ENCODE results near the gene CDK14. TPM values are rescaled to one million over a fixed set of nuclear protein-coding genes. Genes with fewer than 3 reads are reported as not detected.
A peak's percentile ranks its signal among the peaks of the same experiment; 100 is the strongest.

CDK14 gene
- total and polyA plus RNA-seq, 2 donors (not counting 1 experiment from before 2014, with no cell fraction given): 42.1 to 167 TPM

- no peaks in the 10 kb centered on the region for H3K36me3 ChIP-seq (replicated peaks in 1 of 2; ENCODE audit: control extremely low read depth in 1 of 2, control insufficient read depth in 1 of 2, extremely low read depth in 1 of 2, insufficient read depth in 2 of 2, low read length in 1 of 2)
- peaks cover 5% of the 10 kb centered on the region for H3K4me1 Mint-ChIP-seq
- no peaks in the 10 kb centered on the region for H3K27me3 Mint-ChIP-seq
- CTCF ChIA-PET: no interaction called here
- H3K4me1 ChIP-seq (ENCODE audit: control insufficient read depth in 2 of 2, insufficient read depth in 2 of 2, low read length in 2 of 2): no peaks in the 10 kb centered on the region
- no peaks in the 10 kb centered on the region for H3K9me3 Mint-ChIP-seq (ENCODE audit: insufficient read depth)
- POLR2A ChIA-PET: no interaction called here
- H3K27ac Mint-ChIP-seq: no peak overlapping the region
- H2AFZ ChIP-seq (ENCODE audit: insufficient read depth, low read depth, low read length, poor library complexity, severe bottlenecking): no peak overlapping the region
- no peak overlapping the region for H3K4me3 ChIP-seq (ENCODE audit: control extremely low read depth in 1 of 5, extremely low read depth in 1 of 5, insufficient read depth in 1 of 5, low read depth in 2 of 5, low read length in 4 of 5)
- no peak for TF ChIP-seq EZH2 (IDR thresholded peaks at IDR 0.05; ENCODE audit: borderline replicate concordance, insufficient read depth, low read depth, low read length, poor library complexity, severe bottlenecking)
- no peak for TF ChIP-seq CTCF (IDR thresholded peaks at IDR 0.05)
- no peak overlapping the region for H3K4me2 ChIP-seq (replicated peaks; ENCODE audit: low read depth, low read length, poor library complexity, severe bottlenecking)
- no peaks in the 10 kb centered on the region for H4K20me1 ChIP-seq (ENCODE audit: control insufficient read depth, insufficient read depth, low read length, poor library complexity, severe bottlenecking)
- no peaks in the 10 kb centered on the region for H3K9me3 ChIP-seq (ENCODE audit: control extremely low read depth in 1 of 3, control insufficient read depth in 2 of 3, insufficient read depth in 1 of 3, low read length in 2 of 3)
- no peak overlapping the region for H3K27ac ChIP-seq (ENCODE audit: low read length in 2 of 2)
- H3K4me3 Mint-ChIP-seq: no peak overlapping the region
- ATAC-seq (ENCODE audit: low read depth) (no peak), DNase-seq (no peak)
- intact Hi-C loops (cut with micrococcal nuclease): no loop called here
- no peaks in the 10 kb centered on the region for H3K27me3 ChIP-seq (replicated peaks in 1 of 4; ENCODE audit: control extremely low read depth in 1 of 4, control insufficient read depth in 3 of 4, insufficient read depth in 4 of 4, low read length in 3 of 4)
- H3K79me2 ChIP-seq (ENCODE audit: control insufficient read depth, insufficient read depth, low read length): no peaks in the 10 kb centered on the region
- H3K9ac ChIP-seq (ENCODE audit: low read length): no peak overlapping the region
Measured at GRCh38 chr7:91199601-91200000, 603.5 kb downstream of the CDK14 start.

- Histone ChIP-seq H3K27me3 (replicated peaks in 1 of 4; ENCODE audit: control extremely low read depth in 1 of 4, control insufficient read depth in 3 of 4, insufficient read depth in 4 of 4, low read length in 3 of 4) (no peaks in the 10 kb centered on the region), H3K9ac (ENCODE audit: low read length) (no peak overlapping the region), H4K20me1 (ENCODE audit: control insufficient read depth, insufficient read depth, low read length, poor library complexity, severe bottlenecking) (no peaks in the 10 kb centered on the region), H3K4me2 (replicated peaks; ENCODE audit: low read depth, low read length, poor library complexity, severe bottlenecking) (no peak overlapping the region), H2AFZ (ENCODE audit: insufficient read depth, low read depth, low read length, poor library complexity, severe bottlenecking) (no peak overlapping the region), H3K9me3 (ENCODE audit: control extremely low read depth in 1 of 3, control insufficient read depth in 2 of 3, insufficient read depth in 1 of 3, low read length in 2 of 3) (no peaks in the 10 kb centered on the region), H3K36me3 (replicated peaks in 1 of 2; ENCODE audit: control extremely low read depth in 1 of 2, control insufficient read depth in 1 of 2, extremely low read depth in 1 of 2, insufficient read depth in 2 of 2, low read length in 1 of 2) (peaks cover 0 to 3% of the 10 kb centered on the region in 2 experiments), H3K4me3 (ENCODE audit: control extremely low read depth in 1 of 5, extremely low read depth in 1 of 5, insufficient read depth in 1 of 5, low read depth in 2 of 5, low read length in 4 of 5) (no peak overlapping the region), H3K79me2 (ENCODE audit: control insufficient read depth, insufficient read depth, low read length) (no peaks in the 10 kb centered on the region), H3K27ac (ENCODE audit: low read length in 2 of 2) (no peak overlapping the region), H3K4me1 (ENCODE audit: control insufficient read depth in 2 of 2, insufficient read depth in 2 of 2, low read length in 2 of 2) (no peaks in the 10 kb centered on the region)
- Mint-ChIP-seq H3K27me3 (no peaks in the 10 kb centered on the region), H3K4me1 (peaks cover 5% of the 10 kb centered on the region), H3K9me3 (ENCODE audit: insufficient read depth) (no peaks in the 10 kb centered on the region), H3K27ac (peak overlapping the region; percentile 34), H3K4me3 (no peak overlapping the region)
- DNase-seq (no peak), ATAC-seq (ENCODE audit: low read depth) (no peak)
- WGBS (ENCODE audit: insufficient coverage): 88% methylated on average over 4 of the region's 9 CpGs
- no peak for TF ChIP-seq EZH2 (IDR thresholded peaks at IDR 0.05; ENCODE audit: borderline replicate concordance, insufficient read depth, low read depth, low read length, poor library complexity, severe bottlenecking)
- no peak for TF ChIP-seq CTCF (IDR thresholded peaks at IDR 0.05)
- POLR2A ChIA-PET: no interaction called here
- CTCF ChIA-PET: interaction anchor here (1.0 kb wide), 1 partner anchor 10 kb away, joined by 4 read pairs; no protein-coding TSS in a partner anchor
- intact Hi-C loops (cut with micrococcal nuclease): no loop called here
Measured at GRCh38 chr7:91201442-91202113, 605.5 kb downstream of the CDK14 start.
